ENCODE results near the gene SLC35D3. TPM values are rescaled to one million over a fixed set of nuclear protein-coding genes. Genes with fewer than 3 reads are reported as not detected.
"Not testable (repeated sequence)": the region's sequence is repeated elsewhere in the genome, so short reads cannot be mapped to it uniquely, and the experiment has no call there.

The SLC35D3 gene
- total and polyA plus RNA-seq, 2 donors: 0.02 to 0.09 TPM

GRCh38 chr6:136968837-136969236, 46.7 kb downstream of the SLC35D3 start:
- Histone ChIP-seq H3K4me1 (ENCODE audit: control insufficient read depth in 2 of 2, insufficient read depth in 2 of 2, low read length in 2 of 2) (no peaks in the 10 kb centered on the region), H3K4me3 (ENCODE audit: low read length in 2 of 2) (no peak overlapping the region), H3K27ac (ENCODE audit: low read depth in 1 of 2, low read length in 1 of 2) (no peak overlapping the region), H3K36me3 (ENCODE audit: control insufficient read depth in 2 of 2, insufficient read depth in 2 of 2, low read length in 1 of 2) (no peaks in the 10 kb centered on the region), H3K9me3 (ENCODE audit: control insufficient read depth in 2 of 2, insufficient read depth in 1 of 2, low read length in 1 of 2) (no peaks in the 10 kb centered on the region), H3K27me3 (ENCODE audit: control insufficient read depth in 2 of 2, insufficient read depth in 1 of 2, low read length in 1 of 2) (peaks cover 2 to 3% of the 10 kb centered on the region in 2 donors)
- WGBS: 89% methylated on average over 7 of the region's 7 CpGs
- no peak for DNase-seq (ENCODE audit: low read depth in 6 of 9, low spot score in 9 of 9)

- DNase-seq (ENCODE audit: low read depth in 6 of 9, low spot score in 9 of 9): no peak
- H3K9me3 ChIP-seq (ENCODE audit: control insufficient read depth in 2 of 2, insufficient read depth in 1 of 2, low read length in 1 of 2): no peaks in the 10 kb centered on the region
- no peaks in the 10 kb centered on the region for H3K4me1 ChIP-seq (ENCODE audit: control insufficient read depth in 2 of 2, insufficient read depth in 2 of 2, low read length in 2 of 2)
- H3K27me3 ChIP-seq (ENCODE audit: control insufficient read depth in 2 of 2, insufficient read depth in 1 of 2, low read length in 1 of 2): peaks cover 2 to 3% of the 10 kb centered on the region in 2 donors
- no peak overlapping the region for H3K4me3 ChIP-seq (ENCODE audit: low read length in 2 of 2)
- no peaks in the 10 kb centered on the region for H3K36me3 ChIP-seq (ENCODE audit: control insufficient read depth in 2 of 2, insufficient read depth in 2 of 2, low read length in 1 of 2)
- no peak overlapping the region for H3K27ac ChIP-seq (ENCODE audit: low read depth in 1 of 2, low read length in 1 of 2)
- 94% methylated on average over 5 of the region's 5 CpGs for WGBS
These were observed 47.3 kb downstream of the SLC35D3 start for GRCh38 chr6:136969433-136969832.

- Histone ChIP-seq H3K36me3 (ENCODE audit: control insufficient read depth in 2 of 2, insufficient read depth in 2 of 2, low read length in 1 of 2) (no peaks in the 10 kb centered on the region), H3K27me3 (ENCODE audit: control insufficient read depth in 2 of 2, insufficient read depth in 1 of 2, low read length in 1 of 2) (peaks cover 0 to 3% of the 10 kb centered on the region in 2 donors), H3K9me3 (ENCODE audit: control insufficient read depth in 2 of 2, insufficient read depth in 1 of 2, low read length in 1 of 2) (no peaks in the 10 kb centered on the region), H3K4me1 (ENCODE audit: control insufficient read depth in 2 of 2, insufficient read depth in 2 of 2, low read length in 2 of 2) (no peaks in the 10 kb centered on the region), H3K4me3 (ENCODE audit: low read length in 2 of 2) (no peak overlapping the region), H3K27ac (ENCODE audit: low read depth in 1 of 2, low read length in 1 of 2) (no peak overlapping the region)
- DNase-seq (ENCODE audit: low read depth in 6 of 9, low spot score in 9 of 9): no peak
- 97% methylated on average over 4 of the region's 4 CpGs for WGBS
These were observed 47.8 kb downstream of the SLC35D3 start for GRCh38 chr6:136969930-136970329.

- no peaks in the 10 kb centered on the region for H3K36me3 ChIP-seq (ENCODE audit: control insufficient read depth in 2 of 2, insufficient read depth in 2 of 2, low read length in 1 of 2)
- no peak overlapping the region for H3K27ac ChIP-seq (ENCODE audit: low read depth in 1 of 2, low read length in 1 of 2)
- no peak for DNase-seq (ENCODE audit: low read depth in 6 of 9, low spot score in 9 of 9)
- H3K9me3 ChIP-seq (ENCODE audit: control insufficient read depth in 2 of 2, insufficient read depth in 1 of 2, low read length in 1 of 2): no peaks in the 10 kb centered on the region
- WGBS: 96% methylated on average over 6 of the region's 6 CpGs
- no peaks in the 10 kb centered on the region for H3K4me1 ChIP-seq (ENCODE audit: control insufficient read depth in 2 of 2, insufficient read depth in 2 of 2, low read length in 2 of 2)
- H3K27me3 ChIP-seq (ENCODE audit: control insufficient read depth in 2 of 2, insufficient read depth in 1 of 2, low read length in 1 of 2): peaks cover 0 to 3% of the 10 kb centered on the region in 2 donors
- H3K4me3 ChIP-seq (ENCODE audit: low read length in 2 of 2): no peak overlapping the region
These were observed 49.5 kb downstream of the SLC35D3 start for GRCh38 chr6:136971609-136972008.

GRCh38 chr6:136973781-136974180, 51.7 kb downstream of the SLC35D3 start:
- H3K4me3 ChIP-seq (ENCODE audit: low read length in 2 of 2); DNase-seq (ENCODE audit: low read depth in 6 of 9, low spot score in 9 of 9); H3K9me3 ChIP-seq (ENCODE audit: control insufficient read depth in 2 of 2, insufficient read depth in 1 of 2, low read length in 1 of 2); H3K27ac ChIP-seq (ENCODE audit: low read depth in 1 of 2, low read length in 1 of 2); H3K36me3 ChIP-seq (ENCODE audit: control insufficient read depth in 2 of 2, insufficient read depth in 2 of 2, low read length in 1 of 2); H3K4me1 ChIP-seq (ENCODE audit: control insufficient read depth in 2 of 2, insufficient read depth in 2 of 2, low read length in 2 of 2); H3K27me3 ChIP-seq (ENCODE audit: control insufficient read depth in 2 of 2, insufficient read depth in 1 of 2, low read length in 1 of 2): not testable (repeated sequence)
- 97% methylated on average over 8 of the region's 8 CpGs for WGBS

Other genes with a start within 250 kb of the SLC35D3 start
- gene MAP3K5, start 129.8 kb upstream of the SLC35D3 start, total RNA-seq: 7.3 TPM
- gene MAP3K5, start 129.8 kb upstream of the SLC35D3 start, polyA plus RNA-seq: 23.0 TPM
- 7.4 TPM for gene PEX7, start 99.7 kb upstream of the SLC35D3 start, total RNA-seq
- gene PEX7, start 99.7 kb upstream of the SLC35D3 start, polyA plus RNA-seq: 8.4 TPM
- gene IL20RA, start 122.7 kb downstream of the SLC35D3 start, total RNA-seq: 2.6 TPM
- 3.4 TPM for gene IL20RA, start 122.7 kb downstream of the SLC35D3 start, polyA plus RNA-seq

Data from thymus (tissue), 11 donors.